Measurements from ENCODE around the gene RNF4.

DNA sequence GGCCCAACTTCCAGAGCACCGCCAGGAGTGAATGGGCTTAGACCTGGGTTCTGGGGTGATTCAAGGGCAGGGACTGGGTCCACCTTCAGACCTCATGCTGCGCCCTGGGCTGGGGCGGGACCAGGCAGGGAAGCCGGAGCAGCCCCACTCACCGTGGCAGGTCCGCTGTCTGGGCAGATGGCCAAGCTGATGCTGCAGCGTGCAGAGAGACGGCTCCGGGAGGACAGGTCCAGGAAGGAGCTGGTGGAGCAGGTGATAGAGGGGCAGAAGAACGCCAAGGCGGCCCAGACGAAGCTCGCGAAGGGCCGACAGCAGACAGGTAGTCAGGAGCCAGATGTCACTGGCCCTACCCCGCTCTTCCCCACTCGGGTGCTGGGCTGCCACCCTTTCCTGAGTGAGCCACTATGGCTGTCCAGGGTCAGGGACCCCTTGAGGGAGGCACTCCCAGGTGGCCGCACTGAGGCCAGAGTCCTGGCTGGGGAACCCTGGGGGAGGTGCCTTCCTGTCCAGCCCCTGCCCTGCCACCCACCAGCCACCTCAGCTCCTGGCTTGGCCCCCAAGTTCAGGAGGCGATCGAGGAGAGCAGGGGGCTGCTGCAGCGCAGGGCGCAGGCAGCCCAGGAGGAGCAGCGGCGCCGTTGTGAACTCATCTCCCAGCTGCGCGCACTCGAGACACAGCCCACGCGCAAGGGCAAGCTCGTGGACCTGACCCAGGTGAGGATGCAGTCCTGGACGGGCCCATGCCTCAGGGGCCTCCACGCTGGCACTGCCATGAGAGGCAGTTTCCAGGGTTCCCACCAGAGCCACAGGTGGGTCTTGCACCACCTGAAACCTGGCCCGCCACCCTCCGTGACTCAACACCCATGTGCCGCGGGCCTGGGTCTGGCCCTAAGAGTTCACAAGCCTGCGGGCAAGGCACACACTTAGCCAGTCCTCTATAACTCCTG is 10.1 kb upstream of the RNF4 start:
- TF ChIP-seq, protein P1, sequence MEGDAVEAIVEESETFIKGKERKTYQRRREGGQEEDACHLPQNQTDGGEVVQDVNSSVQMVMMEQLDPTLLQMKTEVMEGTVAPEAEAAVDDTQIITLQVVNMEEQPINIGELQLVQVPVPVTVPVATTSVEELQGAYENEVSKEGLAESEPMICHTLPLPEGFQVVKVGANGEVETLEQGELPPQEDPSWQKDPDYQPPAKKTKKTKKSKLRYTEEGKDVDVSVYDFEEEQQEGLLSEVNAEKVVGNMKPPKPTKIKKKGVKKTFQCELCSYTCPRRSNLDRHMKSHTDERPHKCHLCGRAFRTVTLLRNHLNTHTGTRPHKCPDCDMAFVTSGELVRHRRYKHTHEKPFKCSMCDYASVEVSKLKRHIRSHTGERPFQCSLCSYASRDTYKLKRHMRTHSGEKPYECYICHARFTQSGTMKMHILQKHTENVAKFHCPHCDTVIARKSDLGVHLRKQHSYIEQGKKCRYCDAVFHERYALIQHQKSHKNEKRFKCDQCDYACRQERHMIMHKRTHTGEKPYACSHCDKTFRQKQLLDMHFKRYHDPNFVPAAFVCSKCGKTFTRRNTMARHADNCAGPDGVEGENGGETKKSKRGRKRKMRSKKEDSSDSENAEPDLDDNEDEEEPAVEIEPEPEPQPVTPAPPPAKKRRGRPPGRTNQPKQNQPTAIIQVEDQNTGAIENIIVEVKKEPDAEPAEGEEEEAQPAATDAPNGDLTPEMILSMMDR (conservative IDR thresholded peaks at IDR 0.05) = no peak
- no peak for TF ChIP-seq ZFX (IDR thresholded peaks at IDR 0.05)

All from C4-2B (cell line).